ENCODE results near the gene DPYD.

Gene DPYD

DNA sequence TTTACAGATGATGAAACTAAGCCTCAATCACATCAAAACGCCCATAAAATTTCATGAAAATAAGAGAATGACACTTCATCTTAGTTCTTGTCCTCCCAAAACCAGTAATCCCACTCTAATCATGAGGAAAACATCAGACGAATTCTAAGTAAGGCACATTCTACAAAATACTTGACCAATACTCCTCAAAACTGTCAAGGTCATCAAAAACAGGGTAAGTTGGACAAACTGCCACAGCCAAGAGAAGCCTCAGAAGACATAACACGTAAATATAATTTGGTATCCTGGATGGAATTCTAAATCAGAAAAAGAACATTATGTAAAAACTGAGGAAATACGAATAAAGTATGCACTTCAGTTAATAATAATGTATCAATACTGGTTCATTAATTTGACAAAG is 128.2 kb downstream of the DPYD start:
- Mint-ChIP-seq H3K27ac (no peak overlapping the region), H3K9me3 (no peaks in the 10 kb centered on the region), H3K36me3 (no peaks in the 10 kb centered on the region), H3K4me3 (no peak overlapping the region), H3K4me1 (peaks cover 22% of the 10 kb centered on the region)
- ATAC-seq (no peak), DNase-seq (ENCODE audit: low spot score in 2 of 2) (no peak)

DNA sequence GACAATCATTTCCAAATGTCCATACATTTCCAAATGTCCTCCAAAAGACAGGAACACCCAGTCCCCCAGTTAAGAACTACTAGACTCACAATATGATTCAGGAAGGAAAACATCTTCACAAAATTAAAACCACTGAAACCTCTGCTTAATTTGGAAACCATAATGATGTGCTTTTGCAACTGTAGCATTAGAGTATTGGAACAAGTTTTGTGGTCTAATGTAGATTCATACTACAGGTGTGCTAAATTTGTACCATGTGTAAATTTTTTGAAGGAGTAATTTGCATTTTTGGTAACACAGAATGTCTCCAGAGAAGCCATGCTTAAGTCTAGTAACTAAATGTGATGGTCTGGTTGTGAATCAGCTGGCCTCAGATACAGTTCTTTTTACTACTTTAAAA is 129.6 kb downstream of the DPYD start:
- ATAC-seq = peak; percentile 89
- no peak for DNase-seq (ENCODE audit: low spot score in 2 of 2)
- H3K9me3 Mint-ChIP-seq = no peaks in the 10 kb centered on the region
- peaks cover 22% of the 10 kb centered on the region for H3K4me1 Mint-ChIP-seq
- H3K27ac Mint-ChIP-seq = no peak overlapping the region
- no peak overlapping the region for H3K4me3 Mint-ChIP-seq
- no peaks in the 10 kb centered on the region for H3K36me3 Mint-ChIP-seq

DNA sequence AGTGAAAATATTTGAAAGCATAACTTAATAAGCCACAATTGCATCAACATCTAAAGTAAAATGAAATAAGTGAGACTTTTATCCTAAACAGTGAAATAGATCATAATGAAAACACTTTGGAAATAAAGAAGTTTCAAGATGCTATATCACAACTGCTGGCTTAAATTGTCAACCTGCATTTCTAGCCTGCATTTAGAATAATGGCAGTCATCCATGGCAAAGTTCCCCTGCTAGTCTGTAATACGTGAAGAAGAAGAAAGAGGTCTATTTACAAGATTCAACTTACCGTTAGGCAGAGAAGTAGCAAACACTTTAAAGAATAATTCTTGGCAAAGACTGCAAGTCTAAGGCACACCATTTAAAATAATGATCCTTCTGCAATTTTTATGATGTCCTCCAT is 133.6 kb downstream of the DPYD start:
- Mint-ChIP-seq H3K9me3 (no peaks in the 10 kb centered on the region), H3K4me3 (no peak overlapping the region), H3K27ac (no peak overlapping the region), H3K4me1 (peaks cover 22% of the 10 kb centered on the region), H3K36me3 (no peaks in the 10 kb centered on the region)
- no peak for ATAC-seq
- DNase-seq (ENCODE audit: low spot score in 2 of 2) = no peak

DNA sequence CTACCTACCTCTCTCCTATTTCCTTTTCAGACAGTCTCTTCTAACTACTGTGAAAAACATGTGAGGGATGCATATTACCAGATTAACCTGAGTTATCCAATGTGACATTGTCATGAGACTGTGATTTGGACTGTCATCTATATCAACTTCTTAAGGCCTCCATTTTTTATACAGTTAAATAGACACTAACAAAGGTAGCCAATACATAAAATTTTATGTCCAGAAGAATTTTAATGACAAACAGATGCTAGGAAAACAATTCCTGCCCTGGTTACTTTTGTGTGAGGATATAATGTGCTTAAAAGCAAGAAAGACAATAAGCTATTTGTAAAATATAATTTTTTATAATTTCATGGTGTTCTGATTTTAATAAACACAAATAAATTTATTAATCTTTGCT is 136.2 kb downstream of the DPYD start:
- H3K4me3 Mint-ChIP-seq = no peak overlapping the region
- H3K36me3 Mint-ChIP-seq = no peaks in the 10 kb centered on the region
- ATAC-seq (no peak), DNase-seq (ENCODE audit: low spot score in 2 of 2) (no peak)
- H3K27ac Mint-ChIP-seq = no peak overlapping the region
- H3K4me1 Mint-ChIP-seq = peaks cover 18% of the 10 kb centered on the region
- H3K9me3 Mint-ChIP-seq = no peaks in the 10 kb centered on the region

DNA sequence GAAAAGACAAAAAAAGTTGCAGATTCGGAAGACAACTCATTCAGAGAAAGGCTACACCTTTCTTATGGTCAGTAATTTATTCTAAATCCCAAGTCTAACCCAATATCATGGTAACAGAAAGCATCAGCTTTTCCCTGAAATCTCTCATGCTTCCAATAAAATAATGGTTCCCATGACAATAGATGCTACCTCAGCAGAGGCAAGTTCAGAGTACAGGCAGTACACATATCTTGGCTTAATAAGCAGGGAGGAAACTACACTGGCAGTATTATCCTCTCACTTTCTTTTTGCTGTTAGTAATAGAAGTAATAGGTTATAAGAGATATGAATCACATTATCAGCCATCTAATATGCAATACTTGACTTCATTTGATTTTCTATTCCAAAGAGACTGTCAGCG is 137.1 kb downstream of the DPYD start:
- no peak overlapping the region for H3K4me3 Mint-ChIP-seq
- peaks cover 15% of the 10 kb centered on the region for H3K4me1 Mint-ChIP-seq
- no peak overlapping the region for H3K27ac Mint-ChIP-seq
- no peaks in the 10 kb centered on the region for H3K9me3 Mint-ChIP-seq
- no peak for DNase-seq (ENCODE audit: low spot score in 2 of 2)
- no peak for ATAC-seq
- no peaks in the 10 kb centered on the region for H3K36me3 Mint-ChIP-seq

DNA sequence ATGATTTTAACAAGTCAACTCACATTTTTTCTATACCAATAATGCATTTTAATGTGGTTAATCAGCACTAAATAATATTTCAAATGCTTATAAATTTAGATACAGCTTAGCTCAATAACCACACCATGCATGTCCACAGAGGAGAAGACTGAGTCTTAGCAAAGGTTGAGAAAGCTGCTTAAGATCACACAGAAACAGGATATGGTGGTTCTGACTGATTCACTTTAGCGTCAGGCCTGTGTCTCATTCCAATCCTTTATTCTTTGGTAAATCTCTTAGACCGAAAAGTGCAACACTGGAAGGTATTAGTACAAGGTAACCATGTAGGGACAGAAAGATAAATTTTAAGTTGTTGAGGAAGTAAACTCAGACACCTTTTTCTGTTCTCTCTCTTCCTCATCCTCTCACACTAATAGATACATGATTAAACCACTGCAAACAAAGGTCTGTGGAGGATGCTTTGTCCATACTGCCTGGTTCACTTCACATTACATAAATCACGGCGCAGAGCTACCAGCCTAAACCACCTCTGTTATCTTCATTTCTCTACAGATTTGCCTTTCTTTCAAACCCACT is 139.0 kb downstream of the DPYD start:
- no peaks in the 10 kb centered on the region for H3K36me3 Mint-ChIP-seq
- H3K4me1 Mint-ChIP-seq = peaks cover 15% of the 10 kb centered on the region
- ATAC-seq = peak; percentile 96
- DNase-seq (ENCODE audit: low spot score in 2 of 2) = no peak
- H3K9me3 Mint-ChIP-seq = no peaks in the 10 kb centered on the region
- no peak overlapping the region for H3K27ac Mint-ChIP-seq
- no peak overlapping the region for H3K4me3 Mint-ChIP-seq

DNA sequence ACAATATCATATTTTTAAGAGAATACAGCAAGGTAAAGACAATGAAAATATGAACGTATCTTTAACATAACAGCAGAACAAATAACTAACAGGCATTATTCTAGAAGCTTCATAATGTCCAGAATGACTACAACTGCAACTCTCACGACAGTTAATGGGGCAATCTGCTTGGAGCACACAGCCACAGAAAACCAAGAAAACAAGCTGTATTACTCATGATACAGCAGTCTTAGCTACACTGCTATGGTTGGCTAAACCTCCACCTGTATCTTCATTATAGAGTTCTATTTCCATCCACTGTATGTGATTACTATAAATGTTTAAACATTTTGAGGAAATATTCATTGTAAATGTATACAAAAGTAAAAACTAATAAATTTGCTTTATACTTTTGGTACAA is 139.9 kb downstream of the DPYD start:
- Mint-ChIP-seq H3K4me3 (no peak overlapping the region), H3K9me3 (no peaks in the 10 kb centered on the region), H3K36me3 (no peaks in the 10 kb centered on the region), H3K27ac (no peak overlapping the region), H3K4me1 (peaks cover 15% of the 10 kb centered on the region)
- DNase-seq (ENCODE audit: low spot score in 2 of 2) (no peak), ATAC-seq (peak; percentile 59)

DNA sequence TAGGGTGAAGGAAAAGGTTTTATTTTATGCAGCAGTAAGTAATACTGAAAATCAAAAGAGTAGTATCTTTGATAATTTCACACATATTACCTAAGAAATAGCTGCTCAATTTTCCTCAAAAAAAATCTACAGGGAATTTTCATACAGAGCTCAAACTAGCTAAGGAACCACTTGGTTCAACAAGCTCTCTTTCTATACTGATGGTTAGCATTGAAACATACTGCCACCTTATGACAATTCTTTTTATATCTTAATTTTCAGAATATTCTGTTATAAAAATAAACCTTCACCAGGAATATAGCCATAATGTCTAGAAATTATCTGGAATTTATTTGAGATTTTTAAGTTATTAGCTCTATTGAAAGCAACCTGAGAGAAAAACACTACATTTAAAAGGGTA is 142.1 kb downstream of the DPYD start:
- Mint-ChIP-seq H3K27ac (no peak overlapping the region), H3K4me1 (peaks cover 15% of the 10 kb centered on the region), H3K9me3 (no peaks in the 10 kb centered on the region), H3K36me3 (peaks cover 5% of the 10 kb centered on the region), H3K4me3 (no peak overlapping the region)
- ATAC-seq = no peak
- no peak for DNase-seq (ENCODE audit: low spot score in 2 of 2)

DNA sequence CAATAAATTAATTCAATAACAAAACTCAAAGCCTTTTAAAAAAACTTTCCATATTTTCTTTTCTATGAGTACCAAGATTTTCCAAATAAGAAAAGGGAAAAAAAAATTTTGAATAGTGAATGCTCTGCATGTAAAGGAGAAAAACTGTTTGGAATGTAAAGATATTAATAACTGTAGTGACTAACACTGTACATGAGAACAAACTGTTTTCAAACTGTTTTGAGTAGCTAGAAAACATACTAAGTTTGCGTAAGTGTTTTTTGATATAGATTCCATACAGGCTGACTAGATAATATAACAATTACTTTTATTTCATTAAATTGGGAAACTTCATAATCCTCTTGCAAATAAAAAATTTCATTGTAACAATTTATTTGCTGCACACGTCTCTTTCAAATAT is 150.5 kb downstream of the DPYD start:
- no peak overlapping the region for H3K27ac Mint-ChIP-seq

DNA sequence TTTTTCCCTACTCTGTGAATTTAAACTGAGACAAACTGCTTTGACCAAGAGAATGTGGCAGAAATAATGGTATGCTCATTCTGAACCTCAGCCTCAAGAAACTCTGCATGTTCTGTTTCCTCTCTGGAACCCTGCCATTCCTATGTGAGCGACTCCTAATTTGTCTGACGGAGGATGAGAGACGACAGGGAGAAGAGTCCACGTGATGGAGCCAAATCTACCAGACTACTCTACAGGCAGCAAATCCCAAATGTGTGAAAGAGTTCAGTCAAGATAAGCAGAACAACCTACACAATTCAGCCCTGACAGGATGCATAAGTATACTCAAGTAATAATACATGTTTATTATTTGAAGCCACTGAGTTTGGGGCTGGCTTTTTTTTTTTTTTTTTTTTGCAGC is 153.5 kb downstream of the DPYD start:
- H3K36me3 Mint-ChIP-seq = no peaks in the 10 kb centered on the region
- H3K4me1 Mint-ChIP-seq = no peaks in the 10 kb centered on the region
- DNase-seq (ENCODE audit: low spot score in 2 of 2) = no peak
- no peaks in the 10 kb centered on the region for H3K9me3 Mint-ChIP-seq
- ATAC-seq = no peak
- H3K27ac Mint-ChIP-seq = no peak overlapping the region
- no peak overlapping the region for H3K4me3 Mint-ChIP-seq

More for the DNA sequence above, 150.5 kb downstream of the DPYD start:
- H3K4me3 Mint-ChIP-seq = no peak overlapping the region
- H3K9me3 Mint-ChIP-seq = no peaks in the 10 kb centered on the region
- peaks cover 5% of the 10 kb centered on the region for H3K36me3 Mint-ChIP-seq
- no peaks in the 10 kb centered on the region for H3K4me1 Mint-ChIP-seq
- DNase-seq (ENCODE audit: low spot score in 2 of 2) (no peak), ATAC-seq (no peak)

DNA sequence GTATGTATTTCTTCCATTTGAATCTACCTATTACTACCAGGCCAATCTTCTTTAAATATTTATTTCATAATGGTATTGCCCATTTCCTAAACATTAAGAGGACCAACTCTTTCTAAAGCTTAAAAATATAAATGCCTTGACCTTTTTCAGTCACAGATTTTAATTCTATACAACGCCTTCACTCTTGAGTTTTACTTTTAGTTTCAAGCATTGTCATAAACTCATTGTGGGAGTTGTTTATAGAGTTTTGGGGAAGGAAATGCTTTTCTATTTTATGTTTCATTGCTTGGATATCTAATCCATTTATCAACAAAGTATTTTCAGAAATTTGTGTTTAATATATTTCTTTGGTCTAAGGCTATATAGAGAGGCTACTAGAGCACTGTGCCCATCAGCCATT is 155.8 kb downstream of the DPYD start:
- DNase-seq (ENCODE audit: low spot score in 2 of 2) (no peak), ATAC-seq (no peak)
- H3K36me3 Mint-ChIP-seq = no peaks in the 10 kb centered on the region
- no peaks in the 10 kb centered on the region for H3K4me1 Mint-ChIP-seq
- no peak overlapping the region for H3K4me3 Mint-ChIP-seq
- H3K27ac Mint-ChIP-seq = no peak overlapping the region
- H3K9me3 Mint-ChIP-seq = no peaks in the 10 kb centered on the region

DNA sequence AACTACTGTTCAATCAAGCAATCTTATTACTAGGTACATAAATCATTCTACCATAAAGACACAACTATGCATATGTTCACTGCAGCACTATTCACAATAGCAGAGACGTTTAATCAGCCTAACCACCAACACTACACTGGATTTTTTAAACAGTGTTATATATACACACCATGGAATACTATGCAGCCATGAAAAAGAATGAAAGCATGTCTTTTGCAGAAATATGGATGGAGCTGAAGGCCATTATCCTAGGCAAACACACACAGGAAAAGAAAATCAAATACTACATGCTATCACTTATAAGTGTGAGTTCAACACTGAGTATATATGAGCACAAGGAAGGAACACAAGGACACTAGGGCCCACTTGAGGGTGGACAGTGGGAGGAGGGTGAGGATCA is 159.2 kb downstream of the DPYD start:
- no peaks in the 10 kb centered on the region for H3K36me3 Mint-ChIP-seq
- peaks cover 5% of the 10 kb centered on the region for H3K4me1 Mint-ChIP-seq
- no peak for DNase-seq (ENCODE audit: low spot score in 2 of 2)
- no peak overlapping the region for H3K4me3 Mint-ChIP-seq
- H3K9me3 Mint-ChIP-seq = no peaks in the 10 kb centered on the region
- no peak for ATAC-seq
- no peak overlapping the region for H3K27ac Mint-ChIP-seq

DNA sequence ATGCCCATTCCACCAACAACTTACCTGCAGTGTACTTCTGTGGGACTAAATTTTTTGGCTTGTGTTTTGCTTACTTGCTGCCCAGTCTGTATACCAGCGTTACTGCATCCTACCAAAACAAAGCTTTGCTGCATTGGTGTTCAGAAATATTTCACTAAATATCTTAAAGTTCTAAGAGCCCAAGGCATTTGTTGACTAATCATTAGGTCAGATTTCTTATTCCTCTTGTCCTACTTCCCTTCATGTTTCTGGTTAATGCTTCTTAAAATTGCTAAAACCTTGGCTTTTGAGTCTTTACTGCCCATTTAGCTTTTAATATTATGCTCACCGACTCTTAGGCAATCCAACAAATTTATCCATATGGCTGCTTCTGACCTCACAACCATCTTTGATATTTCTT is 161.8 kb downstream of the DPYD start:
- H3K27ac Mint-ChIP-seq = no peak overlapping the region
- H3K4me1 Mint-ChIP-seq = peaks cover 5% of the 10 kb centered on the region
- H3K4me3 Mint-ChIP-seq = no peak overlapping the region
- DNase-seq (ENCODE audit: low spot score in 2 of 2) (no peak), ATAC-seq (no peak)
- no peaks in the 10 kb centered on the region for H3K9me3 Mint-ChIP-seq
- no peaks in the 10 kb centered on the region for H3K36me3 Mint-ChIP-seq

DNA sequence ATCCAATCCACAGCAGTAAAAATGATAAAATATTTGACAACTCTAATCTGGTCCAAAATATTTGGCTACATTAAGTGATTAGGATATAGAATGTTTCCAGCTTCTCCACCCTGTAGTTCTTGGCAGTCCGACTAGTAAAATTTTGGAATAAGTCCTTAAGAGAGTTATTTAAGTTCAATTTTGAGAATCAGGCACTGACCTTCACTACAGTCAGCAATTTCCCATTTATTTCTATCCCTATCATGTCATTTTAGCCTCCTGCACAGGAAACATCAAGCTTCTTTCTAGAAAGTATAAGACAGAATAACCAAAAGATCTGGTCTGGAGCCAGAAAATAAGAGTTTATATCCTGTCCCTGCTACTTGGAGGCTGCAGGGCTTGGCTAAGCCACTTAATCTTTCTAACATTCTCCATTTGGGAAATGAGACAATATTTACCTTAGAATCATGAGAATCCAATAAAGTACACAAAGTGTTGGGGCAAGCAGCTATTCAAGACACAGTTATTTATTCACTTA is 162.2 kb downstream of the DPYD start:
- peaks cover 5% of the 10 kb centered on the region for H3K4me1 Mint-ChIP-seq
- H3K9me3 Mint-ChIP-seq = no peaks in the 10 kb centered on the region
- no peak overlapping the region for H3K4me3 Mint-ChIP-seq
- ATAC-seq = no peak
- no peaks in the 10 kb centered on the region for H3K36me3 Mint-ChIP-seq
- DNase-seq (ENCODE audit: low spot score in 2 of 2) = no peak
- H3K27ac Mint-ChIP-seq = no peak overlapping the region

DNA sequence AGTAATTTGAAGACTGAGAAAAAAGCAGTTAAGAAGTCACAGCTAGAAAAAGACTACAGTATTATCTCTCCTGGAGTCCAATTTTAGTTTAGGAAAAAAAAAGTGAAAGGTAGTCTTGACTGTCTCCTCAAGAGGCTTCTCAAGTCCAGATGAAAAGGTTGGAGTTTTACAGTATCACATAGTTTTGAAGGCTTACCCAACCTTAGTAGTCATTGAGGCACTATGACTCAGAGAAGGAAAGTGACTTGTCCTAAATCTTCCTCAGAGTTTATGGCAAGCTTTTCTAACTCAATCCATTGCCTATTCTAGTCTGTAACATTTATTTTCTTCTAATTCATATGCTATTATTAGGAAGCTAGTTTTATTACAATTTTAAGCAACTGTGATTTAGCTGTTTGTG is 174.9 kb downstream of the DPYD start:
- Mint-ChIP-seq H3K27ac (no peak overlapping the region), H3K9me3 (no peaks in the 10 kb centered on the region), H3K36me3 (no peaks in the 10 kb centered on the region), H3K4me3 (no peak overlapping the region), H3K4me1 (peaks cover 6% of the 10 kb centered on the region)
- DNase-seq (ENCODE audit: low spot score in 2 of 2) (no peak), ATAC-seq (peak; percentile 63)

DNA sequence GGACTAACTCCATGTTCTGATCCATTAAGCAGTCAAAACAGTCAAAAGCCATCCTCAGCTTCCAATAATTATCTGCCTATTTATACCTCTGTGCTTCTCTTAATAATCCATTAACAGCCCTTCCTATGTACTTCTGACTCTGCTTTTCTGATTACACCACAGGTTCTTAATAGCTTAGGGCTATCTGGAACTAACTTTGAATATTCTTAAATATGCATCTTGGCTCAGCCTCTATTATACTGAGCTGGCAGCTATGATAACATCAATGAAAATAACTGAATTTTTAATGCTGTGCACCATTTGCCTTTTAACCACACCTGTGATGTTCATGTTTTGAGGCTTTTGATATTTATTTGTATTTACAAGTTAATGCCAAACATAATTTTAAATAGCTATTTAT is 175.9 kb downstream of the DPYD start:
- peaks cover 6% of the 10 kb centered on the region for H3K4me1 Mint-ChIP-seq
- no peaks in the 10 kb centered on the region for H3K36me3 Mint-ChIP-seq

DNA sequence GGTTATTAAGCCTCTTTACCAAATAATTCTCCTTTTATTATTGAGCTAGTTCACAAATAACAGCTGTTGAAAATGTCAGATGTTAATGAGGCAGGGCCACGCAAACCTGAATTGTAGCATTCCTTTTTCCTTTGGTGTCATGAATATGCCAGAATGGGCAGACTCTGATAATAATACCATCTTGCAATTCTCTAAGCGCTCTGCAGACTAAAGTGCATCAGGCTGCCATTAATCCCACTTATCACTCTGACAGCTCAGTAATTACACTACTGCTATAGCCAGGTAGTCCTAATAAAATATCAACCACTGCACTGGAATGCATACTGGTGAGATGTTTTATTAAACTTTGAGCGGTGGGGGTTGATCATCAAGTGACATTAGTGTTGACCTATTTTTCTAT is 177.7 kb downstream of the DPYD start:
- ATAC-seq = no peak
- H3K4me1 Mint-ChIP-seq = peaks cover 6% of the 10 kb centered on the region
- H3K27ac Mint-ChIP-seq = no peak overlapping the region
- no peak for DNase-seq (ENCODE audit: low spot score in 2 of 2)
- H3K9me3 Mint-ChIP-seq = no peaks in the 10 kb centered on the region
- no peaks in the 10 kb centered on the region for H3K36me3 Mint-ChIP-seq
- no peak overlapping the region for H3K4me3 Mint-ChIP-seq

More for the DNA sequence above, 175.9 kb downstream of the DPYD start:
- DNase-seq (ENCODE audit: low spot score in 2 of 2) = no peak
- Mint-ChIP-seq H3K9me3 (no peaks in the 10 kb centered on the region), H3K4me3 (no peak overlapping the region), H3K27ac (no peak overlapping the region)
- ATAC-seq = no peak
